Sciatic nerve (tissue), 2 donors: ENCODE data around the gene RUNDC3A. TPM values are rescaled to one million over a fixed set of nuclear protein-coding genes. Genes with fewer than 3 reads are reported as not detected.

Experiments used
- ATAC-seq: fragments of 200-7000 bp; cut with Tn5 transposase; one replicate; pipeline ENCODE4 v1.9.1; 2020; ENCODE audit warnings: mild to moderate bottlenecking, moderate library complexity
- DNase-seq: peaks from one replicate; pipeline ENCODE4 v3.0.0-alpha.2; 2020; ENCODE audit warnings: low spot score
- intact Hi-C: fragments of 100-400 bp; cut with DNase I; formaldehyde crosslinking; loops from one replicate; pipeline ENCODE4 v1.14.2; 2022
- total RNA-seq: library from RNA; stranded (reverse); fragmentation: NEBNext Ultra II Directional; extraction: Animal tissue kit (Norgen Biotek cat#: 25700); gene quantifications from one replicate; pipeline ENCODE4 v1.2.1, GENCODE V29; 2021
- donor health status: DM: no; HTN: no; CAD: no.
- donor health status: DM: no; HTN: no; CAD: no.

RUNDC3A gene
- 2.9 TPM for total RNA-seq

DNA sequence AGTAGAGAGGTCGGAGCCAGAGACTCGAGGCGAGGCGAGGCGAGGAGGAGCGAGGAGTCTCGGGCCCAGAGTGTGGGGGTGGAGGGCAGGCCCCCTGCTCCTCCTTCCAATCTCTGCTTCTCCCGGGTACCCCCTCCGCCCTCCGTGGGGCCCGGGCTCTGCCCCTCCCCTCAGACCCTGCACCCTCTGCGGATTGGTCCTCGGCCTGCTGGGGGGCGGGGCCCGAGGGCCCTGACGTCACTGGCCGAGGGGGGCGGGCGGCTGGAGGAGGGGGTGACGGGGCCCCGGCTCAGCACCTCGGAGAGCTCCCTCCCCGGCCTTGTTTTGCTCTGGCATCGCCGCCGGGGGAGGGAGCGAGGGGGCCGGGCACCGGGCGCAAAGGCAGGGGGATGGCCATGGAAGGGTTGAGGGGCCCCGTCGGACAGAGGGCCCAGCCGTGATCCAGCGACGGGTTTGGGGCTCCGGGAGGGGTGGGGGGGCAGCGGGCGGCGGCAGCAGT is at the start of gene RUNDC3A:
Gene RUNDC3A, plus strand, starts transcription at position 282 of the 499 bp plus-strand sequence. CDS start 232 bp downstream, outside the sequence.
- ATAC-seq (peak; percentile 98), DNase-seq (peak; percentile 94)
- intact Hi-C loops, result no loop called here

DNA sequence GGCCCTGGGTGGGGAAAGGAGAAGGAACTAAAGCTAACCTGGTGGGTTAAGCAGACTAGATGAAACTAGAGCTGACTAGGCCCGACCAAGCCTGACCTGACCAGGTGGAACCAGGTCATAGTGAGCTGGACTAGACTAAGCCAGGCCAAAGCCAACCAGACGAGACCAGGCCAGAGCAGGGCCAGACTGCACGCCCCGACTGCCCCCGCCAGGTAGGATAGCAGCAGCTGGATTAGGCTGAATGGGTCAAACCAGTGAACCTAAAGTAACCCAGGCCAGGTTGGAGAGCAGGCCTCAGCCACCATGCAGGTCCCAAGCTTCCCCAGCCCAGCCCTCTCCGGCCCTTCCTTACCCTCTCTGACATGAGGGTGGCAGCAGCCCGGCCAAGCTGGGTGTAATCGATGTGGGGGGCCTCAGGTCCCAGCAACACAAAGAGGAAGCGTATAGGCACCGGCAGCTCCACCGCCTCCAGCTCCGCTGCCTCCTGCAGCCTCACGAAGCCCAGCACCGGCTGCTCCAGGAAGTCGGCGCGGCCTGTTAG is 49.5 kb upstream of the RUNDC3A start:
- ATAC-seq (no peak), DNase-seq (no peak)
- intact Hi-C loops, result no loop called here

DNA sequence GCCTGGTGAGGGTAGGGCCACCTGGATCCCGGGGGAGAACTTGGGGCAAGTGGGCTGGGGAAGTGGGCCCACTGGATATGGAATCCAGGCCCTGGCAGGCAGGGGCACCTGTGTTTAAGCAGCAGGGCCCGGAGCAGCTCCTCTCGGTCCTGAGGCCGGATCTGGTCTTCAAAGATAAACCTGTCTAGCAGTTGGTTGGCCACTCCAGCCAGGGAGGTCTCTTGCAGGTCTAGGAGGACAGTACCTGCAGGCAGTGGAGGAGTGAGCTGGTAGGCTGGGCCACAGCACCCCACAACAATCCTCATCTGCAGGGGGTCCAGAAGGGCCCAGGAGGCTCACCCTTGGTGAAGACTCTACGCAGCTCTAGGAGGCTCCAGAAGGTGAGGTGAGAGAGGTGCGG is 48.1 kb upstream of the RUNDC3A start:
- intact Hi-C loops, result no loop called here
- ATAC-seq, result no peak
- no peak for DNase-seq

DNA sequence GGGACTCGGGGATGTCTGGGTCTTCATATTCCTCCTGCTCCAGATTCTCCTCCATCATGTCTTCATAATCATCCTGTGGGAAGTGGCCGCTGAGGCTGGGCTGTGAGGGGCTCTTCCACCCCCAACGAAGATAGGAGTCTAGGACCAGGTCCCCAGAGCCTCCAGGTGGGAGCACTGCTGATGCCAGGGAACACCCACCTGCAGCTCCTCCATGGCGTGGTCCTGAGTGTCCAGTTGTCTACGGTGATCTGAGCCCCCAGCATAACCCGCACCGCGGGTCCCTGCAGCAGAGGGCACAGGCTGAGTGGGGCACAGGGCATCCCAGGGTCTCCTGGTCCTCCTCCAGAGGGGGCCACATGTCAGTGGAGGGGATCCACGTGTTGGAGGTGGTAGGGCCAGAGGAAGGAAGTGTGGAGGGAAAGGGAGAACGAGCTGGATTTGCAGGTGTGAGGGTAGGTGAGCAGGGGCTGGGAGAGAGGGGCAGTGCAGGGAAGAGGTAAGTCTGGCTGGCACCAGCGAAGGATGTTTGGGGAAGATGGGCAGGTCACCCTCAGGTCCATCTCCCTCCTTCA is 45.7 kb upstream of the RUNDC3A start:
- ATAC-seq (no peak), DNase-seq (no peak)
- intact Hi-C loops, result no loop called here

DNA sequence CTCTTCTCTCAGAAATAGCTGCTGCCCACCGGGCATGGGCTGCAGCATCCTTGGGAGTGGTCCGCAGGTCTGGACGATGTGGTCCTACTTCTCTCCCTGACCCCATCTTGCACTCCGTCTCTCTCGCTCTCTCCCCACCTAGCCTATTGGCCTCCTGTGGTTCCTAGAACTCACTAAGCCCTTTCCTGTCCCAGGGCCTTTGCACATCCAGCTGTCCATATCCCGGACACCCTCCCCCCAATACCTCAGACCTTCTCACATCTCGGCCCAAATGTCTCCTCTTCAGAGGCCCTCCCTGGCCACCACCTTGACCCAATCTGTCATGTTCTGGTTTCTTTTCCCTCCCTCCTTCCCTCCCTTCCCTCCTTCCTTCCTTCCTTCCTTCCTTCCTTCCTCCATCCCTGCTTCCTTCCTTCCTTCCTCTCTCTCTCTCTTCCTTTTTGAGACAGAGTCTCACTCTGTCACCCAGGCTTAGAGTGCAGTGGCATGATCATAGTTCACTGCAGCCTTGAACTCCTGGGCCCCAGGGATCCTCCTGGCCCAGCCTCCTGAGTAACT is 45.0 kb upstream of the RUNDC3A start:
- no peak for ATAC-seq
- intact Hi-C loops, result no loop called here

DNA sequence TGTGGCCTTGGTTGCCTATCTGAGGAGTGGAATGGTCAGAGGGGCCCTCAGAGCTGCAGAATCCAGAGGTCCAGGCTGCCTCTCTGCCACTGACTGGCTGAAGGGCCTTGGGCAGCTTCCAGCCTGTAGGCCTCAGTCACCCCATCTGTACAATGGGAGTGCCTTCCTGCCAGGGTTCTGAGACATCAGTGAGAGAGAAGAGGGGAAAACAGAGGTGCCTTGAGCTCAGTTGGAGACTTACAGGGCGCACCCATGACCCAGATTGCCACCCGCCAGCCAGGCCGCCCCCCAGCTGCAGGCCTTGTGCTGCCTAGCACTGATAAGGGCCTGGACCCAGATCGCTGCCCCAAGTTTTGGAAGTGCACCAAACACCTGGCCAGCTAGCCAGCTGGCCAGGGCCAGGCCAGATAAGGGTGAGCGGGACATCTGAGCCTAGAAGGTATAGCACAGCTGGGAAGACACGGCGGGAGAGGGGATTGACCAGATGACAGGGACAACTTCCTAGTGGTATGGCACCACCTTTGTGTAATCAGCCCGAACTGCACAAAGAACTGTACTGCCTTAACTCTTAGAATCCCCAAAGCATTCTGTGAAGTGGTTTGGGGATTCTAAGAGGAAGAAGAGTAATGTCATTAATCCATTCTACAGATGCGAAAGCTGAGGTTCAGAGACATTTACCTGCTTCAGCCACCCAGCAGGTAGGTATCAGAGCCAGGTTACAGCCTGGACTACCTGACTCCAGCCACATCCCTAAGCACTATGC is 41.8 kb upstream of the RUNDC3A start:
- DNase-seq (no peak), ATAC-seq (no peak)
- intact Hi-C loops, result no loop called here

More for the DNA sequence above, 45.0 kb upstream of the RUNDC3A start:
- DNase-seq, result no peak

DNA sequence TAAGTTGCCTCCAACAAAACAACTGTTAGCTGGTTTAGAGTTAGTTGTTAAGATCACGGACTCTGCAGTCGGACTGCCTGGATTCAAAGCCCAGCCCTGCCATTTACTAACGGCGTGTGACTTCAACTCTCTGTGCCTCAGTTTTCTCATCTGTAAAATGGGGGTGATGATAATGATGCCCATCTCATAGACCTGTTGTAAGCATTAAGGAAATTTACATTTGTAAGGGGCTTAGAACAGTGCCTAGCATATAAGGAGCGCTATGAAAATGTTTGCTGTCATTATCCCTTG is 41.3 kb upstream of the RUNDC3A start:
- intact Hi-C loops, result no loop called here
- no peak for ATAC-seq
- DNase-seq, result no peak

DNA sequence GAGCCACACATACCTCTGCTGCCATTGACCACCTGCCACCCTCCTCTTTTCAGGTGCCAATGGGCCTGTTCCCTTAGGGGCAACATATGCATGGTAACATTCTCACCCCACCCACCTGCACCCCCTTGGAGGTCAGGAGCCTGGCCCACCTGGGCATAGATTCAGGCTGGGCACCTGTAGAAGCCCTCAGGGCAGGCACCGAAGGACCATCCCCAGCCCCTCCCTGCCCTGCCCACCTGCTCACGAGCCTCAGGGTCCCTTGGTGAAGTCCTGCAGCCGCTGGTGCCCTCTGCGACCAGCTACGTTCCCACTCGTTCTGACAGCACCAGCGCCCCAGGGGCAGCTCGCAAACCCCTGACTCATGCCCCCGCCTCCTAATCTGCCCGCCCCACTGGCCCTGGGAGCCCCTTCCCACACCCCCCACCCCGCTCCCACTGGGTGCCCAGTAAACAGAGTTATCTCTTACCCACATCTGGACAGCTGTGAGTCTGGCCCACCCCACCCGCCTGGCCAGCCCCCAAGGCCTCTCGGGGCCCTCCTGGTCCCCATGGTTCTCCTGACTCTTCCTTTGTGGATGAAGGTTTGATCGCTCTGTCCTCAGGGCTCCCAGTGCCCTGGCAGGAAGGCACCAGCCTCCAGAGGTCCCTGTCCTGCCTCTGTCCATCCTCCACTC is 40.4 kb upstream of the RUNDC3A start, which contains the start of gene SLC4A1:
Gene SLC4A1, minus strand, starts transcription at position 318 of the 673 bp plus-strand sequence. CDS start 5,269 bp downstream, outside the sequence.
- intact Hi-C loops, result no loop called here
- ATAC-seq (no peak), DNase-seq (no peak)

DNA sequence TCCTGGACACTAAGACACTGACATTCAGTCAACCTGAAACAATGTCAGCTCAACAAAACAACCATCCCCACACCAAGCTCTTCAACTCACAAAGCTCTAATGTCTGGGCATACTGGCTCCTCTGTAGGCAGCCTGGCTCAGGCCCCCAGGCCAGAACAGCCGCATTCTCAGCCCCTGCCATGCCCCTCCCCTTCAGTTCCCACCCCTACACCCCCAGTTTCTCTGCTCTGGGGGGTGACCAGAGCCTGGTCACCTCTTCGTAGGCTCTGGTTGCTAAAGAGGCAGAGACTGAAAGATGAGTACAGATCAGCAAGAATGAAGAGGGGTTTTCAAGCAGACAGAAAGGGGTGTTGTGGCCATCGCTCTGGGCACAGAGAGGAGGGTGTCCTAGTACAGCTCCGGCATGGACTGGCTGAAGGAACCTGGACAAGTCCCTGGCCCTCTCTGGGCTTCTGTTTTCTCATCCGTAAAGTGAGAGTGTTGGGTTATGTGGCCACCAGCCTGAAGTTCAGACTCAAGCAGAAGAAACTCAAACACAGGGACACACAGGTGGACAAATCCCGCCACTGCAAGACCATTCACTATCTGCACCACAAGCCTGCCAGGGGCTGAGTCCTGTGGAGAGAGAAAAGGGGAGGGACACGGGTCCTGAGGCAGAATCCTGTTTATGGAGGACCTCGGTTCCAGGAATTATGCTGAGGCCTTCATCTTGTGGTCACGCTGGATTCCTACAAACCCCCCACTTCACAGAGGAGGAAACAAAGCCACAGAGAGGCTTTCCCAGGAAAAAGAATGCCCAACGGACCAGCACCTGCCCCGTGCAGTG is 39.5 kb upstream of the RUNDC3A start:
- no peak for ATAC-seq

DNA sequence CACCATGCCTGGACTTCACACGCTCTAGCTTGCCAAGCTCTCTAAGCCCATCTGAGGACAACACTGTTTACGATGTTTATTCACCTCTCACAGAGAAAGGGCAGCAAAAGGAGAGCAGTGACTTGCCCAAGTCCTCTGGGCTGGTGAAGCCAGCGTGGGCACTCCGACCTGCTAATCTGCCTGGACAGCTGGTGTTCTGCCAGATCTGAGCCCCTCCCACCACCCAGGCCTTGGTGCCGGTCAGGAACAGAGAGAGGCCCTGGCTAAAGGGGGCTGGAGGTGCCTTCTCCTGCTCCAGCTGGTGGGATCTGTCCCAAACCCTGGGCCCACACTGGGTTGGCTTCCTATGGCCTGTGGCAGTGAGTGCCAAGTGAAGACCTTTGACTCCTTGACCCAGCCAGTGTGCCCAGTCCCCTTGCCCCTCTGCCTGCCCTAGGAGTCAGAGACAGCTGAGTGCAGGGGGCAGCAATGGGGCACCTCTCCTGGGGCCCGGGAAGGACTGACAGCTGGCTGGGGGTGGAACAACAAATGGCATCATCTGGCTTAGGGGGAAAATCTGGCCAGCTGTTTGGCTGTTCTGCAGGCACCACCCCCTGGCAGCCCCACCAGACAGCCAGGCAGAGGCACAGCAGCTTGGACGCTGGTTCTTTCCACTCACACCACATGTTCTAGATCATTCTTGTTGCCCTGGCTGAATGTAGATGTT is 38.7 kb upstream of the RUNDC3A start:
- intact Hi-C loops, result no loop called here
- ATAC-seq (no peak), DNase-seq (no peak)

More for the DNA sequence above, 39.5 kb upstream of the RUNDC3A start:
- intact Hi-C loops, result no loop called here
- no peak for DNase-seq

DNA sequence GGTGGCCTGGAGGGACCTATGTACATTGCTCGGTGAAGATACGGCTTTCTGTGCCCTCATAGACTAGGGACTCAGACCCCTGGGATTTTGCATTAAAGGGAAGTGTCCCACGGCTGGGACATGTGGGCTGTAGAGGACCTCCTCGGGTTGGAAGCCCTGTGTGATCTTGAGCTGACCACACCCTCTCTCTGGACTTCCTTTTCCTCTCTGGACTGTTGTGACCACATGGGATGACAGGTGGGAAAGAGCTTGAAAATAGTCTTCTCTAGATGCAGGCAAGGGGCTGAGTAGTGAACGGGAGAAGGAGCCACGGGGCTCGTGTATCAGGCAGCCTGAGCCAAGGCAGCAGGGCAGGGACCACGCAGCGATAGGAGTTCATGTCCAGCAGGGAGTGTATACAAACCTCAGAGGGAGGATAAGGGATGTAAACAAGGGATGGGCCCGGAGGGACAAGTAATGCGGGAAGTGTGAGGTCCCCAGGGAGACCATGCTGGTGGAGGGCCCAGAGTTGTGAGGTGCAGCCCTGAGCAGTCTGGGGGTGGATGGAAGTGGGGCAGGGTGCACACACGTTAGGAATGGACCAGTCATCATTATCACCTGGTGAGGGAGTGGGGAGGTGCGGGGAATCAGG is 36.0 kb upstream of the RUNDC3A start:
- intact Hi-C loops, result loop anchor here (2.0 kb wide), 1 partner anchor 274 kb away; no protein-coding TSS in a partner anchor
- DNase-seq (no peak), ATAC-seq (no peak)

DNA sequence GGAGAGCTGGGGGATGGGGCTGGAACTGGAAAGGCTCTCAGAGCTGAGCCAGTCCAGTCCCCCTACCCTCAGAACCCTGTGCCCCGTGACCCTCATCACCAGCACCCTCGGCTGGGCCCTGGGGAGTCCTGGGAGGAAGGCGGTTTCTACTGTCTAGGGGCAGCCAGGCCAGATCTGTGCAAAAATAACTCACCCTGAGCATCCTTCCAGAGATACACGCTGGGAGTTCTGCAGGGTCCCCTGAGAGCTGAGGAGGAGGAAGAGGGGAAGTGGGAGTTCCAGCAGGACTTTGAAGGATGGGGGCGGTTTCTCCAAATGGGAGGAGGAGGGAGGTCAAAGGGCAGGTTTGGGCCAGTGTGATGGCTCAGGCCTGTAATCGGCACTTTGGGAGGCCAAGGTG is 35.4 kb upstream of the RUNDC3A start:
- intact Hi-C loops, result loop anchor here (2.0 kb wide), 1 partner anchor 274 kb away; no protein-coding TSS in a partner anchor

DNA sequence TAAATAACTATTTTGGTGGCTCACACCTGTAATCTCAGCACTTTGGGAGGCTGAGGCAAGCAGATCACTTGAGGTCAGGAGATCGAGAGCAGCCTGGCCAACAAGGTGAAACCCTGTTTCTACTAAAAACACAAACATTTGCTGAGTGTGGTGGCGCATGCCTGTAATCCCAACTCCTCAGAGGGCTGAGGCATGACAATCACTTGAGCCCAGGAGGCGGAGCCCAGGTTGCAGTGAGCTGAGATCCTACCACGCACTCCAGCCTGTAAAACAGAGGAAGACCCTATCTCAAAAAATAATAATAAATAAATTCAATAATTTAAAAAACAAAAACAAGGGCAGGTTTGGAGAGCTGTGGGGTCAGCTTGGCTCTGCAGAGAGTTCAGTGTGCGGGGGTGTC is 34.8 kb upstream of the RUNDC3A start:
- intact Hi-C loops, result loop anchor here (2.0 kb wide), 1 partner anchor 273 kb away; no protein-coding TSS in a partner anchor
- ATAC-seq (no peak), DNase-seq (no peak)

More for the DNA sequence above, 35.4 kb upstream of the RUNDC3A start:
- DNase-seq, result no peak
- ATAC-seq, result no peak

DNA sequence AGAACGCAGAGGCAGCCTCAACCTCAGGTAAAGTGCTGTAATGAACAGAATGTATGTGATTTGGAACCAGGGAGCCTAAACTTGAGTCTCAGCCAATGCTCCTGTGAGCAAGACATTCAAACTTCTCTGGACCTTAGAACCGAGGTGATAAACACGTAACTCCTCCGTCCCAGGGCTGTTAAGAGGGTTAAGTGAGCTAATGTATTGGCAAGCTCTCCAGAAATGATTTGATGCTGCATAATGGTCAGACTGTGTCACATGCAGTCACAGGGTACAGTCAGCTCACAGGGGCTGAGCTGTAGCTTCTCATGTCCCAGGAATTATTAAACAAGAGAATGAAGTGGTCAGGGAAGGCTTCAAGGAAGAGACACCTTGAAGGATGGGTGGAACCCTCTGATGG is 30.4 kb upstream of the RUNDC3A start:
- intact Hi-C loops, result no loop called here
- no peak for DNase-seq
- ATAC-seq, result no peak

DNA sequence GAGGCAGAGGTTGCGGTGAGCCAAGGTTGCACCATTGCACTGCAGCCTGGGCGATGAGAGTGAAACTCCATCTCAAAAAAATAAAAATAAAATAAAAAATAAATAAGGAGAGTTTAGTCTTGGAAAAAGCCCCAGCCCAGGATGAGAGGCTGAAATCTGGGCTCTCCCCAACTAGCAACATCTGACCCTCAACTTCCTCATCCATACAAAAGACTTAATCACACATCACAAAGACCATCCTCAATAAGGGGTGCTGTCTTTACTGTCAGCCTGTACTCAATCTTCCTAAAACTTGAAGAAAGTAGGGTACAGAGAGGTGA is 29.1 kb upstream of the RUNDC3A start:
- DNase-seq (no peak), ATAC-seq (no peak)
- intact Hi-C loops, result no loop called here

DNA sequence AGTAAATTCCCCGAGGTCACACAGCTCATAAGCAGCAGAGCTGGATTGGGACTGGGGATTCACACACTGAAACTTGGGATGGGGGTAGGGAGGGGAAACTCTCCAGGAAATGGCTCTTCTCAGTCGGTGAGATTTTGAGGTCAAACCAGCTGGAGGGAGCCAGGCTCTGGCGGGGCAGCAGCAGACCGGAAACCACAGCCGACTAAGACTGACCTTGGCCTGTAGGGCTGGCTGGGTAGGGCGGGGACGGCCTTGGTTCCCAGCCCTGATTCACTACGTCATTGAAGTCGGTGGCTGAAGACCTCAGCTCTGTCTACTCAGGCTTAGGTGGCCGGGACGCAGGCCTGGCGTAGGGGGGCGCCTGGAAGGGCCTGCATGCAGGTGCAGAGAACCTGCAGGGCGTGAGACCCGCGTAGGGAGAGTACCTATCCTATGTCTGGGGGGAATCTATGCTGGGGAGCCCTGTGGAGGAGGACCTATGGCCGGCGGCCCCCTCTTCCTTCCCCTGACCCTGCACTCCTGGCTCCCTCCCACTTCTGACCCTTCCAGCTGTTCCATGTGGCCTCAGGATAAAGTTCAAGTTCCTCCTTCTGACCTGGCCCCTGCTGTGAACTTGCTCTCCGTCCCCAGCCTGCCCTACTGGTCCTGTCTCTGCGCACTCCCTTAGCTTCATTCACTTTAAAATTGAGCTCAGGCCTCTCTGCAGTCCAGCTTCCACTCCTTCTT is 28.6 kb upstream of the RUNDC3A start:
- intact Hi-C loops, result no loop called here
- DNase-seq (peak; percentile 78), ATAC-seq (peak; percentile 96)

DNA sequence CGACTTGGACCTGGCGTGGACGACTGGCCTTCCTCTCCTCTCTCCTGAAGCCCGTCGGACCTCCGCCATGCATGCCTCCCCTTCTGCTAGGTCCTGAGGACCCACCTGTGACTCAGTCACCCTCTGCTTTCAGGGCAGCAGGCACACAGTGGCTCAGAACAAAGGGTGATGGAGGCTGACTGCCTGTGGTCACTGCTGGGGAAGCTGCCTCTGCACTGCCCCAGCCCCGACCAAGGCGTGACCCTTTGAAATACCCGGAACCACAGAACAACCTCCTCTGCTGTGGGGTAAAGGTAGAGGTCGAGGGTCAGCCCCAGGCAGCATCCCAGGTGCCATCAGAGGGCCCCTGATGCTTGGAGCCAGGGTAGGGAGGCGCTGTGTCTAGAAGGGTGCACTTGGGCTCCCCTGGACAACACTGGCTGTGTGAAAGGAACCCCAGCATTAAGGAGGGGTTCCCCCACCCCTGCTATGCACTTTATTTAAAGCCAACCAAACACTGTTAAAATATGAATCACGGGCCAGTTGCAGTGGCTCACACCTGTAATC is 27.9 kb upstream of the RUNDC3A start:
- DNase-seq (no peak), ATAC-seq (peak; percentile 29)
- intact Hi-C loops, result no loop called here
